ENCODE results near the gene CAMSAP1. TPM values are rescaled to one million over a fixed set of nuclear protein-coding genes. Genes with fewer than 3 reads are reported as not detected.

The CAMSAP1 gene
- total RNA-seq, 4 donors from 2014 or later = 32.2 to 46.1 (median 34.0) TPM

DNA sequence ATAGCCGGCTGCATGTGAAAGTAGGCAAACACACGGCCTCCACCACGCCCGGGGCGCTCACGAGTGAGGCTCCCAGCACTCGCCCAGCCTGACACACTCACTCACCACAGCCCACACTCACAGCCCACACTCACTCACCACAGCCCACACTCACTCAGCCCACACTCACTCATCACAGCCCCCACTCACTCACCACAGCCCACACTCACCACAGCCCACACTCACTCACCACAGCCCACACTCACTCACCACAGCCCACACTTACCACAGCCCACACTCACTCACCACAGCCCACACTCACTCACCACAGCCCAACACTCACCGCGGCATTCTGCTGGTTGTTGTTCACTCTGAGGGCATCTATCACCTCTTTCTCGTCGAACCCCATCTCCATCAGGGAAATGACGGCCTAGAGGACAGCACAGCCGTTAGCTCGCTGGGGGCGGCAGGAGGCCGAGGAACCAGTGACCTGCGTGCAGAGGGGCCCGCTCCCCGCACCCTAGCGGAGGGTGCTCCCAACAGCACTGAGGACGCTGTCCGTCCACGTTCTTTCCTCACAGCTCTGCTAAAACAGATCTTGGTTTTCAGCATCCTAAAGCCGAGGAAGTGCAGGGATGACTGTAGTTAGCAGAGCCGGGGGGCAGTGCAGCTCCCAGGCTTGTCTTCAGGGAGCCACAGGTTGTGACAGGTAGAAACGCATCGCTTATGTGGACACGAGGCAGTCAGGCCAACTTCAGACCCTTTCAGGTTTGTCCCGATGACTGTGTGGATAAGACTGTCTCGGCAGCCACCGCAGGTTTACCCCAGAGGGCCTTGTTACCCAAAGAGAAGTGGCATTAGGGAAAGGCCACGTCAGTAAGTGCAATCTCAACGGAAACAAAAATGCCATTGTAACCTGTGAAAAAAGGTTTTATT is 32.3 kb upstream of the CAMSAP1 start:
- 90 to 91% methylated on average over 33 of the region's 33 CpGs for WGBS, 2 donors
- DNase-seq (ENCODE audit: low spot score in 2 of 2) = no peak
- H3K4me3 ChIP-seq (ENCODE audit: low read depth, poor library complexity, severe bottlenecking) = no peak overlapping the region
- TF ChIP-seq CTCF (IDR thresholded peaks at IDR 0.05) = no peak
- TF ChIP-seq POLR2A (IDR thresholded peaks at IDR 0.05) = no peak
- intact Hi-C loops (cut with DNase I; ENCODE audit: low total_unique reads) = no loop called here

DNA sequence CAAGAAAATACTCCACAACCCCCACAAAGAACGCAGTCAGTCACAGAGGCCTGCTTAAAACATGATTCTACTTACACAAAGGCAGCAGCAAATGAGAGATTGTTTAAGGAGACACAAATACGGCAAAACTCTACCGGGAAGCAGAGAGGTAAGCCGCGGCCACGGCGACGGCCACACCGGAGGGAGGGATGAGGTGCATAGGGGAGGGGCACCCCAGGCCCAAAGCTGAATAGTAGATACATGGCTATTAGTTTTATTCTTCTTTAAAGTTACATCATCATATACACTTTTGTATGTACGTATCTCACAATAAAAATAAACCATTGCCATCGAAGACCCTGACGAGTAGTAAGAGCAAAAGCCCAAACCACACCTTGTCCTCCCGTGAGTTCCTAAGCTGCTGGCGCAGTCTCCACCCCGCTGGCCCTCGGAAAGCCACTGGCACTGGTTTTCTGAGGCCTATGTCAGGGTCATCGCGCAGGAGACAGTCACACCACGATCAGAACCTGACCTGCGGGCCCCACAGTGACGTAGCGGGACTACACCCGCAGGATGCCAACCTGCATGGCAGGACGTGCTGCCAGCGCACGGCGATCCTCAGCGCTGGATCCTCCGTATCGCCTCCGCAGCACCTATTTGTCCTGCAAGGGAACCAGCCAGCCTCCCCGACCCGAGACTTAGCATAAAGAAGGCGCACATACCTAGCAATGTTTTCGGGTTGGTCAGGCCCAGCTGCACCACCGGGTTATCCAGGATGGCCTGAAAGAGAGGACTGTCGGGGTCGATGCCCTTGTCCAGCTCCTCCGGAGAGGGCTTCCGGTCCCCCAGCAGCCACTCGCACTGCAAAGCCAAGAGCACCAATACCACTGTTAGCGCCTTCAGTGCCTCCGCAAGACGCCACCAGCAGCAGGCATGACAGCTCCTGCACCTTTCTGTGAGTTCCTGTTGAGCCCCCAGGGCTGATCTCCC is 30.5 kb upstream of the CAMSAP1 start:
- 95 to 96% methylated on average over 43 to 44 of the region's 44 CpGs for WGBS, 2 donors
- intact Hi-C loops (cut with DNase I; ENCODE audit: low total_unique reads) = no loop called here

GRCh38 chr9:135933114-135933513 is 25.8 kb upstream of the CAMSAP1 start:
- intact Hi-C loops (cut with DNase I; ENCODE audit: low total_unique reads) = no loop called here

More for the DNA sequence above, 30.5 kb upstream of the CAMSAP1 start:
- TF ChIP-seq CTCF (IDR thresholded peaks at IDR 0.05) (no peak), POLR2A (IDR thresholded peaks at IDR 0.05) (no peak)
- H3K4me3 ChIP-seq (ENCODE audit: low read depth, poor library complexity, severe bottlenecking) = no peak overlapping the region
- DNase-seq (ENCODE audit: low spot score in 2 of 2) = no peak

GRCh38 chr9:135932656-135933055 is 25.3 kb upstream of the CAMSAP1 start:
- 96% methylated on average over 18 of the region's 18 CpGs for WGBS, 2 donors
- TF ChIP-seq POLR2A (IDR thresholded peaks at IDR 0.05) (no peak), CTCF (IDR thresholded peaks at IDR 0.05) (no peak)
- H3K4me3 ChIP-seq (ENCODE audit: low read depth, poor library complexity, severe bottlenecking) = no peak overlapping the region
- intact Hi-C loops (cut with DNase I; ENCODE audit: low total_unique reads) = no loop called here
- no peak for DNase-seq (ENCODE audit: low spot score in 2 of 2)

More at GRCh38 chr9:135933114-135933513, 25.8 kb upstream of the CAMSAP1 start:
- 91 to 95% methylated on average over 13 of the region's 13 CpGs for WGBS, 2 donors
- no peak overlapping the region for H3K4me3 ChIP-seq (ENCODE audit: low read depth, poor library complexity, severe bottlenecking)
- no peak for DNase-seq (ENCODE audit: low spot score in 2 of 2)
- TF ChIP-seq CTCF (IDR thresholded peaks at IDR 0.05) (no peak), POLR2A (IDR thresholded peaks at IDR 0.05) (no peak)

- no peak overlapping the region for H3K4me3 ChIP-seq (ENCODE audit: low read depth, poor library complexity, severe bottlenecking)
- intact Hi-C loops (cut with DNase I; ENCODE audit: low total_unique reads) = no loop called here
- WGBS, 2 donors = 87 to 89% methylated on average over 30 to 31 of the region's 31 CpGs
- TF ChIP-seq POLR2A (IDR thresholded peaks at IDR 0.05) = no peak
- no peak for TF ChIP-seq CTCF (IDR thresholded peaks at IDR 0.05)
- DNase-seq (ENCODE audit: low spot score in 2 of 2) = no peak
Measured at GRCh38 chr9:135931349-135931820, 24.0 kb upstream of the CAMSAP1 start.

All from lower leg skin (tissue), 4 donors.